ENCODE results near the gene PARD3.

GRCh38 chr10:34826857-34827766 is 12.0 kb upstream of the PARD3 start:
- TF ChIP-seq POLR2AphosphoS5 (IDR thresholded peaks at IDR 0.05) (no peak), CTCF (IDR thresholded peaks at IDR 0.05) (no peak)
